ENCODE data around the gene RANBP3L. TPM values are rescaled to one million over a fixed set of nuclear protein-coding genes. Genes with fewer than 3 reads are reported as not detected.
A peak's percentile ranks its signal among the peaks of the same experiment; 100 is the strongest.

Gene RANBP3L
- total RNA-seq, 4 donors from 2014 or later = 6.5 to 15.8 (median 8.5) TPM

- intact Hi-C loops (cut with DNase I) = loop anchor here (10.0 kb wide), 1 partner anchor 61 kb away; the partner anchor contains the start of gene RANBP3L
- 88 to 94% methylated on average over 1 of the region's 1 CpG for WGBS, 2 donors
- no peak overlapping the region for H3K4me3 ChIP-seq (replicated peaks in 1 of 3)
- no peaks in the 10 kb centered on the region for H3K9me3 ChIP-seq
- no peak for TF ChIP-seq CTCF (IDR thresholded peaks at IDR 0.05)
- no peak for TF ChIP-seq POLR2A (IDR thresholded peaks at IDR 0.05)
- no peaks in the 10 kb centered on the region for H3K36me3 ChIP-seq
- peaks cover 17 to 24% of the 10 kb centered on the region in 2 donors for H3K4me1 ChIP-seq
- H3K27me3 ChIP-seq = no peaks in the 10 kb centered on the region
- no peak overlapping the region for H3K27ac ChIP-seq
- DNase-seq = no peak
These were observed 58.0 kb downstream of the RANBP3L start for GRCh38 chr5:36243653-36244052.

GRCh38 chr5:36242534-36243485 lies 58.9 kb downstream of the RANBP3L start:
- 73 to 74% methylated on average over 24 of the region's 24 CpGs for WGBS, 2 donors

GRCh38 chr5:36241631-36242533 lies 59.8 kb downstream of the RANBP3L start, which contains the start of gene NADK2:
TSS of gene NADK2 (minus strand) at chr5:36241925. CDS start at chr5:36241798, 127 bp downstream.
- Histone ChIP-seq H3K27ac (peak within 1 kb of the TSS; percentile 95 to 99 (median 98)), H3K36me3 (no peaks in the 10 kb centered on the region), H3K27me3 (no peaks in the 10 kb centered on the region), H3K4me3 (replicated peaks in 1 of 3) (peak within 1 kb of the TSS; percentile 80 to 92 (median 87)), H3K9me3 (no peaks in the 10 kb centered on the region), H3K4me1 (peaks cover 29 to 39% of the 10 kb centered on the region in 2 donors)
- intact Hi-C loops (cut with DNase I) = loop anchor here (10.0 kb wide), 1 partner anchor 63 kb away; the partner anchor contains the start of gene RANBP3L
- 1% methylated on average over 32 to 84 of the region's 100 CpGs for WGBS, 2 donors
- peak; percentile 96 to 97 for DNase-seq
- peak; percentile 76 to 98 for TF ChIP-seq POLR2A (IDR thresholded peaks at IDR 0.05)
- peak; percentile 32 to 95 (median 68) for TF ChIP-seq CTCF (IDR thresholded peaks at IDR 0.05)

More at GRCh38 chr5:36242534-36243485, 58.9 kb downstream of the RANBP3L start:
- H3K27me3 ChIP-seq = no peaks in the 10 kb centered on the region
- TF ChIP-seq POLR2A (IDR thresholded peaks at IDR 0.05) (no peak), CTCF (IDR thresholded peaks at IDR 0.05) (no peak)
- no peaks in the 10 kb centered on the region for H3K9me3 ChIP-seq
- peaks cover 25 to 33% of the 10 kb centered on the region in 2 donors for H3K4me1 ChIP-seq
- DNase-seq = peak in 1 of 2 donors; percentile 12
- intact Hi-C loops (cut with DNase I) = loop anchor here (10.0 kb wide), 1 partner anchor 62 kb away; the partner anchor contains the start of gene RANBP3L
- H3K4me3 ChIP-seq (replicated peaks in 1 of 3) = peak overlapping the region; percentile 39 to 92 (median 45)
- H3K27ac ChIP-seq = peak overlapping the region; percentile 95 to 99 (median 98)
- H3K36me3 ChIP-seq = no peaks in the 10 kb centered on the region

GRCh38 chr5:36240779-36241630 lies 60.7 kb downstream of the RANBP3L start:
- Histone ChIP-seq H3K4me1 (peaks cover 29 to 40% of the 10 kb centered on the region in 2 donors), H3K36me3 (no peaks in the 10 kb centered on the region), H3K9me3 (no peaks in the 10 kb centered on the region), H3K27ac (peak overlapping the region; percentile 95 to 99 (median 98)), H3K4me3 (replicated peaks in 1 of 3) (peak overlapping the region; percentile 80 to 92 (median 87)), H3K27me3 (no peaks in the 10 kb centered on the region)
- TF ChIP-seq CTCF (IDR thresholded peaks at IDR 0.05) (no peak), POLR2A (IDR thresholded peaks at IDR 0.05) (peak in 1 of 2 donors; percentile 54)
- DNase-seq = peak; percentile 77
- intact Hi-C loops (cut with DNase I) = loop anchor here (10.0 kb wide), 1 partner anchor 64 kb away; the partner anchor contains the start of gene RANBP3L
- 0 to 1% methylated on average over 27 to 28 of the region's 61 CpGs for WGBS, 2 donors

Data from thyroid gland (tissue), 4 donors.